GM20000 (cell line): ENCODE results near the gene OR2M4.
"Not testable (repeated sequence)": the region's sequence is repeated elsewhere in the genome, so short reads cannot be mapped to it uniquely, and the experiment has no call there.

ENCODE experiments used
- DNase-seq: peaks from one replicate; pipeline ENCODE4 v3.0.0; 2012; ENCODE audit warnings: low spot score
- CTCF ChIP-seq: IDR thresholded peaks from 2 replicates; pipeline ENCODE4 v1.5.1; 2012; ENCODE audit warnings: mild to moderate bottlenecking, control low read depth; ENCODE audit errors: extremely low read depth, missing control alignments

Gene OR2M4

GRCh38 chr1:248225537-248225936, 5.7 kb upstream of the OR2M4 start:
- TF ChIP-seq CTCF = no peak
- no peak for DNase-seq

GRCh38 chr1:248229360-248229908, 1.8 kb upstream of the OR2M4 start:
- no peak for DNase-seq
- TF ChIP-seq CTCF = no peak

GRCh38 chr1:248239478-248239877, 8.3 kb downstream of the OR2M4 start:
- no peak for TF ChIP-seq CTCF
- DNase-seq = no peak

- peak; percentile 59 for DNase-seq
Observed at GRCh38 chr1:248243204-248243603, 12.0 kb downstream of the OR2M4 start.

GRCh38 chr1:248259309-248259708, 28.1 kb downstream of the OR2M4 start:
- not testable (repeated sequence) for DNase-seq

More at GRCh38 chr1:248243204-248243603, 12.0 kb downstream of the OR2M4 start:
- peak; percentile 67 for TF ChIP-seq CTCF

- no peak for TF ChIP-seq CTCF
- DNase-seq = no peak
Observed at GRCh38 chr1:248268178-248268577, 37.0 kb downstream of the OR2M4 start.

- not testable (repeated sequence) for DNase-seq
Observed at GRCh38 chr1:248273225-248273624, 42.0 kb downstream of the OR2M4 start.

- DNase-seq = no peak
- TF ChIP-seq CTCF = no peak
Observed at GRCh38 chr1:248277876-248278275, 46.7 kb downstream of the OR2M4 start, which contains the start of gene OR2T33. TSS of gene OR2T33 (minus strand) at chr1:248277976. CDS start at chr1:248273814, 4,162 bp downstream.
